GM12878 (cell line): ENCODE results near the gene TEF. TPM values are rescaled to one million over a fixed set of nuclear protein-coding genes. Genes with fewer than 3 reads are reported as not detected.

Source experiments
- BCL3 ChIP-seq: IDR thresholded peaks from 2 replicates; pipeline ENCODE4 v1.6.1; 2011; ENCODE audit warnings: borderline replicate concordance, low read depth, mild to moderate bottlenecking, moderate library complexity, low read length; ENCODE audit not compliant: insufficient read depth, poor library complexity, severe bottlenecking
- BRCA1 ChIP-seq: IDR thresholded peaks from 2 replicates; pipeline ENCODE4 v1.6.1; 2011; ENCODE audit warnings: low read depth, low read length, improper control_type of control experiment
- EP300 ChIP-seq, 2 experiments: fragments of 150-350 bp in 1 of 2; IDR thresholded peaks; 2 replicates each; pipeline ENCODE4 v1.6.1; 2011 to 2012; ENCODE audit warnings: low read depth in 2 of 2, low read length in 2 of 2, borderline replicate concordance in 1 of 2, improper control_type of control experiment in 1 of 2, inconsistent platforms in 1 of 2; ENCODE audit not compliant: control insufficient read depth in 1 of 2
- HDAC2 ChIP-seq: fragments of 200-600 bp; sonication (generic); IDR thresholded peaks from 2 replicates; pipeline ENCODE4 v1.6.1; 2017
- MEF2A ChIP-seq: IDR thresholded peaks from 2 replicates; pipeline ENCODE4 v1.6.1; 2011; ENCODE audit warnings: low read depth, mild to moderate bottlenecking, low read length, moderate library complexity; ENCODE audit not compliant: insufficient read depth
- MXI1 ChIP-seq: fragments of 150-350 bp; IDR thresholded peaks from 2 replicates; pipeline ENCODE4 v1.6.1; 2011; ENCODE audit warnings: low read depth, mild to moderate bottlenecking, inconsistent platforms, low read length, improper control_type of control experiment
- NFYA ChIP-seq: IDR thresholded peaks from 2 replicates; pipeline ENCODE4 v1.6.1; 2011; ENCODE audit warnings: low read depth, mild to moderate bottlenecking, low read length, improper control_type of control experiment, borderline replicate concordance
- NR2F1 ChIP-seq: fragments of 450-650 bp; conservative IDR thresholded peaks from 2 replicates; pipeline ENCODE4 v1.6.1; 2017; ENCODE audit warnings: mild to moderate bottlenecking
- PAX5 ChIP-seq: IDR thresholded peaks from 2 replicates; pipeline ENCODE4 v1.6.1; 2011; ENCODE audit warnings: low read depth, low read length, borderline replicate concordance
- RB1 ChIP-seq: fragments of 450-650 bp; formaldehyde crosslinking; IDR thresholded peaks from 2 replicates; pipeline ENCODE4 v1.6.1; 2017; ENCODE audit warnings: mild to moderate bottlenecking, borderline replicate concordance
- SIX5 ChIP-seq: IDR thresholded peaks from 2 replicates; pipeline ENCODE4 v1.6.1; 2011; ENCODE audit warnings: mild to moderate bottlenecking, low read depth, low read length, moderate library complexity; ENCODE audit not compliant: severe bottlenecking
- SPI1 ChIP-seq: IDR thresholded peaks from 2 replicates; pipeline ENCODE4 v1.6.1; 2011; ENCODE audit warnings: low read depth, mild to moderate bottlenecking, low read length, moderate library complexity, borderline replicate concordance; ENCODE audit not compliant: insufficient read depth
- STAT3 ChIP-seq: IDR thresholded peaks from 2 replicates; pipeline ENCODE4 v1.6.1; 2011; ENCODE audit warnings: low read depth, low read length, improper control_type of control experiment
- SUPT20H ChIP-seq: IDR thresholded peaks from 2 replicates; pipeline ENCODE4 v1.6.1; 2011; ENCODE audit warnings: low read depth, mild to moderate bottlenecking, low read length, moderate library complexity, borderline replicate concordance; ENCODE audit not compliant: control insufficient read depth
- SUZ12 ChIP-seq: fragments of 200-600 bp; sonication (generic); IDR thresholded peaks from one replicate; pipeline ENCODE4 v1.6.1; 2018; ENCODE audit warnings: antibody characterized with exemption, mild to moderate bottlenecking; ENCODE audit not compliant: unreplicated experiment
- TARDBP ChIP-seq: IDR thresholded peaks from 2 replicates; pipeline ENCODE4 v1.6.1; 2016; ENCODE audit warnings: borderline replicate concordance
- YY1 ChIP-seq: IDR thresholded peaks from 2 replicates; pipeline ENCODE4 v1.6.1; 2011; ENCODE audit warnings: low read depth, mild to moderate bottlenecking, low read length
- ZNF622 ChIP-seq: fragments of 450-650 bp; IDR thresholded peaks from 2 replicates; pipeline ENCODE4 v1.6.1; 2017; ENCODE audit warnings: mild to moderate bottlenecking, inconsistent platforms
- polyA plus RNA-seq, 11 experiments: library from polyadenylated mRNA; depleted of rRNA in 4 of 11; unstranded in 6 of 11; stranded (reverse) in 5 of 11; fragments of >200 nt; fragmentation: Nextera tagmentation in 4 of 11; fragmentation: Illumina TruSeq in 1 of 11; extraction: Ambion mirVana in 4 of 11; extraction: Trizol in 1 of 11; gene quantifications; 1 replicate in 1 of 11; 2 replicates in 10 of 11; pipeline versions ENCODE4 v1.2.1 to v1.2.3, GENCODE V29; 2011 to 2016; ENCODE audit warnings: inconsistent platforms in 2 of 11, missing spikeins in 2 of 11, low read depth in 1 of 11
- total RNA-seq, 4 experiments: library from RNA; depleted of rRNA in 3 of 4; stranded (reverse); fragments of >200 nt in 3 of 4; fragmentation: Illumina TruSeq in 1 of 4; extraction: Trizol in 1 of 4; gene quantifications; 2 replicates each; pipeline versions ENCODE4 v1.2.1 to v1.2.3, GENCODE V29; 2013 to 2021
- TF ChIP-seq, protein P1 (sequence below): fragments of 450-650 bp; IDR thresholded peaks from 2 replicates; pipeline ENCODE4 v1.6.1; 2017; ENCODE audit warnings: mild to moderate bottlenecking, moderate library complexity
- TF ChIP-seq, protein P2 (sequence below): IDR thresholded peaks from 2 replicates; pipeline ENCODE4 v1.6.1; 2012; ENCODE audit warnings: low read depth, low read length, improper control_type of control experiment
- TF ChIP-seq, protein P3 (sequence below): IDR thresholded peaks from 2 replicates; pipeline ENCODE4 v1.6.1; 2011; ENCODE audit warnings: borderline replicate concordance, low read depth, mild to moderate bottlenecking, moderate library complexity, mixed read lengths, low read length; ENCODE audit not compliant: insufficient read depth; ENCODE audit errors: extremely low read length

Gene TEF
- total and polyA plus RNA-seq, 10 of the 15 experiments (the other 5 are each of a cell fraction or from before 2014, with no cell fraction given), result 0.23 to 4.9 (median 3.2) TPM

DNA sequence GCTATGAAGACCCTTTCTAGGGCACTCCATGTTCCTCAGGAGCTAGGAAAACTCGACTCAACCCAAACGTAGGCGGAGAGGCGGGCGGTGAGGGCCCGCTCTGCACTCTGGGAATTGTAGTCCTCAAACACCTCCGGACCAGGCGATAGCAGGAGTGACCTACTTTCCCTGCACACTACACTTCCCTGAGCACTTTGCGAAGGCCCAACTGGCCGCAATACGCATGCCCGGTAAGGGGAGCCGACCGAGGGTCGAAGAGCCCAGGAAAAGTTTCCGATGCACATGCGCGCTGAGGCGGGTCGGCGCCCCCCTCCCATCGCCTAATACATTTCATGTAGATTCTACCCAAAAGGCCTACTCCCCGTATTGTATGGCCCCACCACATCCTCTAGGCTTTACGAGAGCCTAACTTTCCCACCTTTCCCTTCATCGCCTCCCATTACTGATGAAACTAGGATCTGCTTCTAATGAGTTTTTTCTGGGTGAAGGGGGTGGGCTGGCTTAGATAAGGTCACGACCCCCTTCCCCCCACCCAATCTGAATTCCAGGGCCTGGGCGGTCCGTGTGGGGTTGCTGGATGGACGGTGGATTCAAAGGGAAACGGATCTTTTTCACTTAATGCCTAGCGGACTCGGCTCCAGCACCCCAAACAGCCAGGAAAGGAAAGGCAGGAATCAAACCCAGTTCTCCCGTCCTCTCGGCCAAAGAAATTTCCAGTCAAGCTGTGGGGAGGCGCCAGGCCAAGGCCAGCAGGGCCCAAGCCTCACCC is 62.8 kb downstream of the TEF start (continued):
- TF ChIP-seq SUPT20H (no peak), SUZ12 (no peak), MEF2A (no peak), BCL3 (peak; percentile 3), MXI1 (no peak), HDAC2 (no peak), ZNF622 (no peak), EP300 (IDR thresholded peaks at IDR 0.05; ENCODE audit: borderline replicate concordance in 1 of 2, control insufficient read depth in 1 of 2, low read depth in 2 of 2, low read length in 2 of 2) (0 out of 4 replicates have a peak, but pooled peaks of 1 of the 2 experiments have one; percentile 21), SIX5 (peak; percentile 87), BRCA1 (no peak), YY1 (no peak; the same call in 1 of the 2 replicates), NFYA (no peak), RB1 (no peak), NR2F1 (peak; percentile 76), PAX5 (no peak), SPI1 (no peak), STAT3 (no peak), TARDBP (0 out of 2 replicates have a peak, but pooled peaks have one; percentile 38)
- TF ChIP-seq, protein P1, sequence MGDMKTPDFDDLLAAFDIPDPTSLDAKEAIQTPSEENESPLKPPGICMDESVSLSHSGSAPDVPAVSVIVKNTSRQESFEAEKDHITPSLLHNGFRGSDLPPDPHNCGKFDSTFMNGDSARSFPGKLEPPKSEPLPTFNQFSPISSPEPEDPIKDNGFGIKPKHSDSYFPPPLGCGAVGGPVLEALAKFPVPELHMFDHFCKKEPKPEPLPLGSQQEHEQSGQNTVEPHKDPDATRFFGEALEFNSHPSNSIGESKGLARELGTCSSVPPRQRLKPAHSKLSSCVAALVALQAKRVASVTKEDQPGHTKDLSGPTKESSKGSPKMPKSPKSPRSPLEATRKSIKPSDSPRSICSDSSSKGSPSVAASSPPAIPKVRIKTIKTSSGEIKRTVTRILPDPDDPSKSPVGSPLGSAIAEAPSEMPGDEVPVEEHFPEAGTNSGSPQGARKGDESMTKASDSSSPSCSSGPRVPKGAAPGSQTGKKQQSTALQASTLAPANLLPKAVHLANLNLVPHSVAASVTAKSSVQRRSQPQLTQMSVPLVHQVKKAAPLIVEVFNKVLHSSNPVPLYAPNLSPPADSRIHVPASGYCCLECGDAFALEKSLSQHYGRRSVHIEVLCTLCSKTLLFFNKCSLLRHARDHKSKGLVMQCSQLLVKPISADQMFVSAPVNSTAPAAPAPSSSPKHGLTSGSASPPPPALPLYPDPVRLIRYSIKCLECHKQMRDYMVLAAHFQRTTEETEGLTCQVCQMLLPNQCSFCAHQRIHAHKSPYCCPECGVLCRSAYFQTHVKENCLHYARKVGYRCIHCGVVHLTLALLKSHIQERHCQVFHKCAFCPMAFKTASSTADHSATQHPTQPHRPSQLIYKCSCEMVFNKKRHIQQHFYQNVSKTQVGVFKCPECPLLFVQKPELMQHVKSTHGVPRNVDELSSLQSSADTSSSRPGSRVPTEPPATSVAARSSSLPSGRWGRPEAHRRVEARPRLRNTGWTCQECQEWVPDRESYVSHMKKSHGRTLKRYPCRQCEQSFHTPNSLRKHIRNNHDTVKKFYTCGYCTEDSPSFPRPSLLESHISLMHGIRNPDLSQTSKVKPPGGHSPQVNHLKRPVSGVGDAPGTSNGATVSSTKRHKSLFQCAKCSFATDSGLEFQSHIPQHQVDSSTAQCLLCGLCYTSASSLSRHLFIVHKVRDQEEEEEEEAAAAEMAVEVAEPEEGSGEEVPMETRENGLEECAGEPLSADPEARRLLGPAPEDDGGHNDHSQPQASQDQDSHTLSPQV, result no peak
- TF ChIP-seq, protein P2, sequence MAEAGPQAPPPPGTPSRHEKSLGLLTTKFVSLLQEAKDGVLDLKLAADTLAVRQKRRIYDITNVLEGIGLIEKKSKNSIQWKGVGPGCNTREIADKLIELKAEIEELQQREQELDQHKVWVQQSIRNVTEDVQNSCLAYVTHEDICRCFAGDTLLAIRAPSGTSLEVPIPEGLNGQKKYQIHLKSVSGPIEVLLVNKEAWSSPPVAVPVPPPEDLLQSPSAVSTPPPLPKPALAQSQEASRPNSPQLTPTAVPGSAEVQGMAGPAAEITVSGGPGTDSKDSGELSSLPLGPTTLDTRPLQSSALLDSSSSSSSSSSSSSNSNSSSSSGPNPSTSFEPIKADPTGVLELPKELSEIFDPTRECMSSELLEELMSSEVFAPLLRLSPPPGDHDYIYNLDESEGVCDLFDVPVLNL, result no peak
- TF ChIP-seq, protein P3, sequence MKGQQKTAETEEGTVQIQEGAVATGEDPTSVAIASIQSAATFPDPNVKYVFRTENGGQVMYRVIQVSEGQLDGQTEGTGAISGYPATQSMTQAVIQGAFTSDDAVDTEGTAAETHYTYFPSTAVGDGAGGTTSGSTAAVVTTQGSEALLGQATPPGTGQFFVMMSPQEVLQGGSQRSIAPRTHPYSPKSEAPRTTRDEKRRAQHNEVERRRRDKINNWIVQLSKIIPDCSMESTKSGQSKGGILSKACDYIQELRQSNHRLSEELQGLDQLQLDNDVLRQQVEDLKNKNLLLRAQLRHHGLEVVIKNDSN, result no peak
